ENCODE results near the gene HP. TPM values are rescaled to one million over a fixed set of nuclear protein-coding genes. Genes with fewer than 3 reads are reported as not detected.

Gene HP
- total RNA-seq, 6 experiments from 2014 or later = 42,048 to 58,242 (median 47,923) TPM

DNA sequence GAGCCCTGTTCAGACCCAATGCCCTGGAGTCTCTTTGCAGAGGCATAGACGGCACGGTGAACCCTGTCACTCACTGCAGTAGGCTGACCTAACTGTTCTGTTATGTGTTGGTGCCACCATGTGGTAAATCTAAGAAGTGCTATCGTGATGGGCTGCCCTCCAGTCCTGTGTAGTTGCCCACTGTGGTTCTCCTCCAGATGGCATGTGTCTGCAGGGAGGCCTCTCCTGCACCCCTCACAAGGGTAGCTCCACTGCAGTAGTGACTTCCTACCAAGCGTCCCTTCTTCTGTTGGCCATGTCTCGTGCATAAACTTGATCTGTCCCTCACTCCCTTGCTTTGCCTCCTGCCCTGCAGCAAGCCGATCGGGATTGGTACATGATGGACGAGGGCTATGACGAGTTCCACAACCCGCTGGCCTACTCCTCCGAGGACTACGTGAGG lies 45.1 kb downstream of the HP start:
- H3K4me3 ChIP-seq = no peak overlapping the region
- H3K9me3 ChIP-seq = no peaks in the 10 kb centered on the region
- H3K4me1 ChIP-seq = peaks cover 0 to 12% (median 5%) of the 10 kb centered on the region in 4 donors
- no peak overlapping the region for H3K27ac ChIP-seq
- WGBS (ENCODE audit: insufficient coverage, low coverage, low lambda C conversion rate, missing lambda C conversion rate) = 77% methylated on average over 9 of the region's 12 CpGs
- TF ChIP-seq, protein P1, sequence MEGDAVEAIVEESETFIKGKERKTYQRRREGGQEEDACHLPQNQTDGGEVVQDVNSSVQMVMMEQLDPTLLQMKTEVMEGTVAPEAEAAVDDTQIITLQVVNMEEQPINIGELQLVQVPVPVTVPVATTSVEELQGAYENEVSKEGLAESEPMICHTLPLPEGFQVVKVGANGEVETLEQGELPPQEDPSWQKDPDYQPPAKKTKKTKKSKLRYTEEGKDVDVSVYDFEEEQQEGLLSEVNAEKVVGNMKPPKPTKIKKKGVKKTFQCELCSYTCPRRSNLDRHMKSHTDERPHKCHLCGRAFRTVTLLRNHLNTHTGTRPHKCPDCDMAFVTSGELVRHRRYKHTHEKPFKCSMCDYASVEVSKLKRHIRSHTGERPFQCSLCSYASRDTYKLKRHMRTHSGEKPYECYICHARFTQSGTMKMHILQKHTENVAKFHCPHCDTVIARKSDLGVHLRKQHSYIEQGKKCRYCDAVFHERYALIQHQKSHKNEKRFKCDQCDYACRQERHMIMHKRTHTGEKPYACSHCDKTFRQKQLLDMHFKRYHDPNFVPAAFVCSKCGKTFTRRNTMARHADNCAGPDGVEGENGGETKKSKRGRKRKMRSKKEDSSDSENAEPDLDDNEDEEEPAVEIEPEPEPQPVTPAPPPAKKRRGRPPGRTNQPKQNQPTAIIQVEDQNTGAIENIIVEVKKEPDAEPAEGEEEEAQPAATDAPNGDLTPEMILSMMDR (IDR thresholded peaks at IDR 0.05) = peak; percentile 55 to 75 (median 68)
- TF ChIP-seq POLR2A (IDR thresholded peaks at IDR 0.05) = no peak
- ATAC-seq (peak; percentile 89 to 97 (median 94)), DNase-seq (peak in 1 of 3 donors; percentile 59)
- H3K36me3 ChIP-seq = peaks cover 13 to 84% (median 46%) of the 10 kb centered on the region in 4 donors
- intact Hi-C loops (cut with DNase I) = no loop called here
- H3K27me3 ChIP-seq = no peaks in the 10 kb centered on the region

DNA sequence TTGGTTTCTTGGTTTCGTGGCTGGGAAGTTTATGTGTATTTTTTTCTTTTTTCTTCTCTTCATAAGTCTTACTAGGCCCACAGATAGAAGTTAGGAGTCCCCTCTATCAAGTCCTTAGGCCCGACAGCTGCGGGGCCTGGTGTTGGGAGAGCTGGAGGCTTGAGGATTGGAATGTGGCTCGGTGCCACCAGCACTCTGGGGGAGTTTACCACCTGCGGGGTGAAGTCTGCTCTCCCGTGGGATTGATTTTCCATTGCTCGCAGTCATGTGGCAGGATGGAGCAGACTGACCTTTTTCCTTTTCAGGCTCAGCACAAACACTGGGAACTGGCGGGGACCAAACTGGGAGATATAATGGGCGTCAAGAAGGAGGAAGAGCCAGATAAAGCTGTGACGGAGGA lies 46.9 kb downstream of the HP start:
- intact Hi-C loops (cut with DNase I) = loop anchor here in 1 of 2 donors (5.0 kb wide), 1 partner anchor 34 kb away; no protein-coding TSS in a partner anchor
- H3K36me3 ChIP-seq = peaks cover 13 to 98% (median 59%) of the 10 kb centered on the region in 4 donors
- H3K9me3 ChIP-seq = no peaks in the 10 kb centered on the region
- no peaks in the 10 kb centered on the region for H3K27me3 ChIP-seq
- H3K27ac ChIP-seq = no peak overlapping the region
- 66% methylated on average over 8 of the region's 10 CpGs for WGBS (ENCODE audit: insufficient coverage, low coverage, low lambda C conversion rate, missing lambda C conversion rate)
- TF ChIP-seq POLR2A (IDR thresholded peaks at IDR 0.05) = no peak
- TF ChIP-seq, protein P1 (IDR thresholded peaks at IDR 0.05) = no peak
- DNase-seq = no peak
- no peaks in the 10 kb centered on the region for H3K4me1 ChIP-seq
- ATAC-seq = no peak
- H3K4me3 ChIP-seq = no peak overlapping the region

DNA sequence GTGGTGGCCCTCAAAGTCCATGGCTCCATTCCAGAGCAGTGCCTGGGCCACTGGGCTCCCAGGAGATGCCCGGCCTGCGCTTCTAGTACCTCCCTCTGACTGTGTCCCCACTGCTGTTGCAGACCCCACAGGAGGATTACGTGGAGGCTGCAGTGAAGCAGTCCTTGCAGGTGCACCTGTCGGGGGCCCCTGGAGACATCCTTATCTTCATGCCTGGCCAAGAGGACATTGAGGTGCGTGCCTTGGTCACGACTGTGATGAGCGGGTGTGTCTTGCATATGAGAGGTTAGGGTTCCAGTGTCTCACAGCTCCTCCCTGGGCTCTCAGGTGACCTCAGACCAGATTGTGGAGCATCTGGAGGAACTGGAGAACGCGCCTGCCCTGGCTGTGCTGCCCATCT lies 50.6 kb downstream of the HP start:
- Histone ChIP-seq H3K4me3 (no peak overlapping the region), H3K36me3 (peaks cover 11 to 100% (median 75%) of the 10 kb centered on the region in 4 donors), H3K9me3 (no peaks in the 10 kb centered on the region), H3K27ac (no peak overlapping the region), H3K27me3 (no peaks in the 10 kb centered on the region), H3K4me1 (no peaks in the 10 kb centered on the region)
- intact Hi-C loops (cut with DNase I) = loop anchor here in 1 of 2 donors (5.0 kb wide), 1 partner anchor 38 kb away; no protein-coding TSS in a partner anchor
- ATAC-seq (peak in 1 of 4 donors; percentile 12), DNase-seq (no peak)
- WGBS (ENCODE audit: insufficient coverage, low coverage, low lambda C conversion rate, missing lambda C conversion rate) = 93% methylated on average over 3 of the region's 9 CpGs
- TF ChIP-seq POLR2A (IDR thresholded peaks at IDR 0.05) = no peak
- TF ChIP-seq, protein P1 (IDR thresholded peaks at IDR 0.05) = no peak

DNA sequence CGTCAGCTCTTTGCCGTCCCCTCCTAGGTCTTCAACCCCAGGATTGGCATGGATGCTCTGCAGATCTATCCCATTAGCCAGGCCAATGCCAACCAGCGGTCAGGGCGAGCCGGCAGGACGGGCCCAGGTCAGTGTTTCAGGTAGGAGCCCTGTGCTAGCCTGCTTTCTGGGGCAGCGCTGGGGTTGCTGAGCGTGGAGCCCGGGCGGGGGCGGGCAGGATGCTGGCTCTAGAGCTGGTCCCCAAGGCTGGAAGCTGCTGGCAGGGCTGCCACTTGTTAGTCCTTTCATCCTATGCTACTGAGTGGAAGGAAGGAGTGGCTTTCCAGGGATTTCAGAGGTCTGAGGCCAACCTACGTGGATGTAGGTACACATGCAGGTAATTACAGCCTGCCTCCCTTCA lies 51.7 kb downstream of the HP start:
- no peak overlapping the region for H3K4me3 ChIP-seq
- intact Hi-C loops (cut with DNase I) = no loop called here
- TF ChIP-seq POLR2A (IDR thresholded peaks at IDR 0.05) = no peak
- TF ChIP-seq, protein P1 (IDR thresholded peaks at IDR 0.05) = no peak
- no peaks in the 10 kb centered on the region for H3K9me3 ChIP-seq
- 96% methylated on average over 9 of the region's 12 CpGs for WGBS (ENCODE audit: insufficient coverage, low coverage, low lambda C conversion rate, missing lambda C conversion rate)
- H3K27ac ChIP-seq = no peak overlapping the region
- H3K27me3 ChIP-seq = no peaks in the 10 kb centered on the region
- H3K4me1 ChIP-seq = no peaks in the 10 kb centered on the region
- ATAC-seq (no peak), DNase-seq (no peak)
- peaks cover 8 to 99% (median 74%) of the 10 kb centered on the region in 4 donors for H3K36me3 ChIP-seq

All from right lobe of liver (tissue), 6 donors.